ENCODE data around the gene MAGI2. TPM values are rescaled to one million over a fixed set of nuclear protein-coding genes. Genes with fewer than 3 reads are reported as not detected.

Gene MAGI2
- total RNA-seq, 4 donors from 2014 or later = 0.23 to 5.5 (median 0.45) TPM

DNA sequence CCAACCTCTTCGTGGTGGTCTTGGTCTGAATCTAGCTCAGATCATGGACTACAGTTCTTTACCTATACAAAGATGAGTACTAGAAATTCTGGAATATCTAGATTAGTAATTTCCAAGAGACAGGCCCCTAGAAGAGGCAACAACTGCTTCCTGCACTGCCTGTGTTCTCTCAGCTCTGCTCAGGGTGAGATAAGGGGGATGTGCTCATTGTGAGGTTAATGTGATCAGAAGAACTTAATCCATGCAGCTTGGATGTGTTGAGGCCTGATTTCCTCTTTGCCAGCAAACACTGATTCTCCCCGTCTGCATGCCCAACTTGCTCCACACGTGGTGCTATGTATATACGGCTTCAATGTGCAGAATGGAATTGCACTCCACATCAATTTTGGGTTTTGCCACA, 1386.9 kb downstream of the MAGI2 start:
- Histone ChIP-seq H3K4me3 (no peak overlapping the region), H3K9me3 (no peaks in the 10 kb centered on the region), H3K36me3 (no peaks in the 10 kb centered on the region), H3K4me1 (no peaks in the 10 kb centered on the region), H3K27me3 (no peaks in the 10 kb centered on the region), H3K27ac (no peak overlapping the region)
- TF ChIP-seq, protein P1, sequence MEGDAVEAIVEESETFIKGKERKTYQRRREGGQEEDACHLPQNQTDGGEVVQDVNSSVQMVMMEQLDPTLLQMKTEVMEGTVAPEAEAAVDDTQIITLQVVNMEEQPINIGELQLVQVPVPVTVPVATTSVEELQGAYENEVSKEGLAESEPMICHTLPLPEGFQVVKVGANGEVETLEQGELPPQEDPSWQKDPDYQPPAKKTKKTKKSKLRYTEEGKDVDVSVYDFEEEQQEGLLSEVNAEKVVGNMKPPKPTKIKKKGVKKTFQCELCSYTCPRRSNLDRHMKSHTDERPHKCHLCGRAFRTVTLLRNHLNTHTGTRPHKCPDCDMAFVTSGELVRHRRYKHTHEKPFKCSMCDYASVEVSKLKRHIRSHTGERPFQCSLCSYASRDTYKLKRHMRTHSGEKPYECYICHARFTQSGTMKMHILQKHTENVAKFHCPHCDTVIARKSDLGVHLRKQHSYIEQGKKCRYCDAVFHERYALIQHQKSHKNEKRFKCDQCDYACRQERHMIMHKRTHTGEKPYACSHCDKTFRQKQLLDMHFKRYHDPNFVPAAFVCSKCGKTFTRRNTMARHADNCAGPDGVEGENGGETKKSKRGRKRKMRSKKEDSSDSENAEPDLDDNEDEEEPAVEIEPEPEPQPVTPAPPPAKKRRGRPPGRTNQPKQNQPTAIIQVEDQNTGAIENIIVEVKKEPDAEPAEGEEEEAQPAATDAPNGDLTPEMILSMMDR (IDR thresholded peaks at IDR 0.05) = no peak
- TF ChIP-seq POLR2A (IDR thresholded peaks at IDR 0.05) = no peak
- no peak for DNase-seq
- WGBS, 2 donors = 56 to 67% methylated on average over 4 of the region's 4 CpGs
- intact Hi-C loops (cut with DNase I) = no loop called here

DNA sequence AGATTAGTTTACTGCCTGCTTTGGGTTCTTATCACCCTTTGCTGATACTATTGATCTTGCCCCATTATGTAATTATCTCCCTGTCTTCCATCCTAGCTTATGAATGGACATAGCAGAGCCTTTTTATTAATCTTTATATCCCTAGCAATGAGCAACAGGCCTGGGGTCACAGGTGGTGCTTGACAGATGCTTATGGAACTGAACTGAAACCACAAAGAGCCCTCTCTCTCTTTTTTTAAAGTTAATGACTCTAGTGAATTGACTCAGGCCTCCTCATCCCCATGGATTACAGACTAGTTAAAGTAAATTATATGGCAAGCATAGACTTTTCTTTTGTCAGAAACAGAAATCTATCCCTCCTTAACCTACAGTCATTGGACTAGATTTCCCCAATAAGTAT, 1389.7 kb downstream of the MAGI2 start:
- no peak for DNase-seq
- H3K36me3 ChIP-seq = no peaks in the 10 kb centered on the region
- no peaks in the 10 kb centered on the region for H3K9me3 ChIP-seq
- H3K4me1 ChIP-seq = no peaks in the 10 kb centered on the region
- no peak overlapping the region for H3K27ac ChIP-seq
- no peak for TF ChIP-seq POLR2A (IDR thresholded peaks at IDR 0.05)
- TF ChIP-seq, protein P1 (IDR thresholded peaks at IDR 0.05) = no peak
- no peaks in the 10 kb centered on the region for H3K27me3 ChIP-seq
- no peak overlapping the region for H3K4me3 ChIP-seq
- intact Hi-C loops (cut with DNase I) = no loop called here

DNA sequence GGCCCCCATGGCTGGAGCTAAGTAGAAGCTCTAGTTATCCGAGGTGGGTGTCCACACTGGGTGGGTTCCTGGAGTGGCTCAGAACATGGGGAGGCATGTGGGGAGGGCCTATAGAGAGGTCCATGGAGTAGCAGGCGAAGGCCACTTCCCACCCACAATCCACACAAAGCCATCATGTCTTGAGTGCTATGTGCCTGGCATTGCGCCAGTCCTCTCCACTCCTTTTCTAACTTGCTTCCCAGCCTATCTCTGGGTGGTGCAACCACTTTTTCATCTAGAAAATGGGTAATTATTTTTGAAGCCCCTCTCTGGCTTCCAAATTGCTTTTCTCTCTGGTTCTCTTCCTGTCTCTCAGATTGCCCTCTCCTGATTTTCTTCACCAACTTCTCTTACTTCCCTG, 1391.3 kb downstream of the MAGI2 start:
- TF ChIP-seq, protein P1 (IDR thresholded peaks at IDR 0.05) = no peak
- TF ChIP-seq POLR2A (IDR thresholded peaks at IDR 0.05) = no peak
- intact Hi-C loops (cut with DNase I) = no loop called here
- 90 to 93% methylated on average over 3 of the region's 3 CpGs for WGBS, 2 donors
- DNase-seq = no peak
- Histone ChIP-seq H3K4me1 (no peaks in the 10 kb centered on the region), H3K9me3 (no peaks in the 10 kb centered on the region), H3K27me3 (no peaks in the 10 kb centered on the region), H3K27ac (no peak overlapping the region), H3K36me3 (no peaks in the 10 kb centered on the region), H3K4me3 (no peak overlapping the region)

DNA sequence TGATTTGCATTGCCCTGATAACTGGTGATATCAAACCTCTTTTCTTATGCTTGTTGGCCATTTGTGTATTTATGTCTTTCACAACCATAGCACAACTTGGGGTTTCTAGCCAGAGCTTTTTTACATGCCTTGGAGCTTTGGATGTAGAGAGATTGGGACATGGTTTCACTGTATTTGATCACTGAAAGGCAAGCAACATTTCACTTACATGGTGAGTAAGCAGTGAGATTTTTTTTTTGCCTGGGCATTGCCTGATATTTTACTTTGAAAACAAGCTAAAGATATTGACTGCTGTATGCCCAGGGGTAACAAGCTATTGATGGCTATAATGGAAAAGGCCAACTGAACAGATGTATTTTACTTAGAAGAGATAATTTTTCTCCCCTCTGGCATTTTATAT, 1395.9 kb downstream of the MAGI2 start:
- H3K4me3 ChIP-seq = no peak overlapping the region
- no peaks in the 10 kb centered on the region for H3K36me3 ChIP-seq
- no peak overlapping the region for H3K27ac ChIP-seq
- no peak for DNase-seq
- no peaks in the 10 kb centered on the region for H3K27me3 ChIP-seq
- H3K9me3 ChIP-seq = no peaks in the 10 kb centered on the region
- no peak for TF ChIP-seq POLR2A (IDR thresholded peaks at IDR 0.05)
- TF ChIP-seq, protein P1 (IDR thresholded peaks at IDR 0.05) = no peak
- intact Hi-C loops (cut with DNase I) = no loop called here
- no peaks in the 10 kb centered on the region for H3K4me1 ChIP-seq

DNA sequence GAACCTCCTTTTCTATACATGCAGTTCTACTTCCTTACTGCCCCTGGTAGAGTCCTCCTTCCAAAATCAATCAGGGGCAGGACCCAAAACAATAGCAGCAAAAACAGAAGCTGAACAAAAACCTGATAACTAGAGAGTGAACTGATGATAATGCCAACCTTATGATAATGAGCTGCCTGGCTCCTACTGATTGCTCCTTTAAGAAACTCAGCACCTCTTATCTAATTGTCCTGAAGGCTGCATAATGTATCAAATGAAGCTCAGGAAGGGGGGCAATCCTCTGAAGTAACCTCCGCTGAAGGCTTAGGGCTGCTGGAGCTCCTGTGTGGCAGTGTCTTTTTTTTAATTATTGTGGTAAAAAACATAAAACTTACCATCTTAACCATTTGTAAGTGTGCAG, 1397.9 kb downstream of the MAGI2 start:
- Histone ChIP-seq H3K9me3 (no peaks in the 10 kb centered on the region), H3K27ac (no peak overlapping the region), H3K4me1 (no peaks in the 10 kb centered on the region), H3K36me3 (no peaks in the 10 kb centered on the region), H3K27me3 (no peaks in the 10 kb centered on the region), H3K4me3 (no peak overlapping the region)
- intact Hi-C loops (cut with DNase I) = no loop called here
- no peak for TF ChIP-seq POLR2A (IDR thresholded peaks at IDR 0.05)
- TF ChIP-seq, protein P1 (IDR thresholded peaks at IDR 0.05) = no peak
- WGBS, 2 donors = 80 to 92% methylated on average over 1 of the region's 1 CpG
- DNase-seq = no peak

Data from esophagus squamous epithelium (tissue), 5 donors.